ENCODE data around the gene RTN3. TPM values are rescaled to one million over a fixed set of nuclear protein-coding genes. Genes with fewer than 3 reads are reported as not detected.

RTN3 gene
- polyA plus RNA-seq, 1 donor from 2014 or later = 283 TPM

DNA sequence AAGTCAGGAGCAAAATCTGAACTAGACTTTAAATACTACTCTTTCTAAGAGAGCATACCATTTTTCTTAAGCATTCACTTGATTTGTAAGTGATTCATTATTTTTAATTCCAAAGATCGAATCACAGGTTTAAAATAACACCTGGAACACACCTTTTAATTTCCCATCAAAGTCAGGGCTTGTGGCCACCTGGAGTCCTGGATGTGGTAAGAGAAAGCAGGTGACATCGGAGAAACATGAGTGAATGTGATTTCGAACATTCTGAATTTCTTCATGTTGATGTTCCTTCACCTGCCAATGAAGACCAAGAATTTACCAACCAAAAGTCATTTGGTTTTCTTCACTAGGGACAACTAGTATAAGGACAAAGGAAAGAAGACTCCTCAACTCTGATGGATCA is 38.1 kb upstream of the RTN3 start:
- Histone ChIP-seq H3K27ac (ENCODE audit: low read length) (no peak overlapping the region), H3K27me3 (ENCODE audit: insufficient read depth, low read depth, low read length) (no peaks in the 10 kb centered on the region), H3K9me2 (ENCODE audit: insufficient read depth, low read length) (no peaks in the 10 kb centered on the region), H3K9me3 (ENCODE audit: low read length) (no peaks in the 10 kb centered on the region), H3K9ac (ENCODE audit: low read length) (no peak overlapping the region), H3K79me2 (replicated peaks; ENCODE audit: insufficient read depth, low read length) (no peaks in the 10 kb centered on the region), H4K20me1 (ENCODE audit: insufficient read depth) (no peaks in the 10 kb centered on the region), H3K4me2 (ENCODE audit: low read length) (no peak overlapping the region), H3K4me3 (ENCODE audit: low read length) (no peak overlapping the region), H3F3A (ENCODE audit: insufficient read depth, low read length, poor library complexity, severe bottlenecking) (no peaks in the 10 kb centered on the region), H3K36me3 (ENCODE audit: insufficient read depth, low read length) (no peaks in the 10 kb centered on the region), H2AFZ (ENCODE audit: low read depth, low read length) (no peak overlapping the region)
- TF ChIP-seq, protein P1, sequence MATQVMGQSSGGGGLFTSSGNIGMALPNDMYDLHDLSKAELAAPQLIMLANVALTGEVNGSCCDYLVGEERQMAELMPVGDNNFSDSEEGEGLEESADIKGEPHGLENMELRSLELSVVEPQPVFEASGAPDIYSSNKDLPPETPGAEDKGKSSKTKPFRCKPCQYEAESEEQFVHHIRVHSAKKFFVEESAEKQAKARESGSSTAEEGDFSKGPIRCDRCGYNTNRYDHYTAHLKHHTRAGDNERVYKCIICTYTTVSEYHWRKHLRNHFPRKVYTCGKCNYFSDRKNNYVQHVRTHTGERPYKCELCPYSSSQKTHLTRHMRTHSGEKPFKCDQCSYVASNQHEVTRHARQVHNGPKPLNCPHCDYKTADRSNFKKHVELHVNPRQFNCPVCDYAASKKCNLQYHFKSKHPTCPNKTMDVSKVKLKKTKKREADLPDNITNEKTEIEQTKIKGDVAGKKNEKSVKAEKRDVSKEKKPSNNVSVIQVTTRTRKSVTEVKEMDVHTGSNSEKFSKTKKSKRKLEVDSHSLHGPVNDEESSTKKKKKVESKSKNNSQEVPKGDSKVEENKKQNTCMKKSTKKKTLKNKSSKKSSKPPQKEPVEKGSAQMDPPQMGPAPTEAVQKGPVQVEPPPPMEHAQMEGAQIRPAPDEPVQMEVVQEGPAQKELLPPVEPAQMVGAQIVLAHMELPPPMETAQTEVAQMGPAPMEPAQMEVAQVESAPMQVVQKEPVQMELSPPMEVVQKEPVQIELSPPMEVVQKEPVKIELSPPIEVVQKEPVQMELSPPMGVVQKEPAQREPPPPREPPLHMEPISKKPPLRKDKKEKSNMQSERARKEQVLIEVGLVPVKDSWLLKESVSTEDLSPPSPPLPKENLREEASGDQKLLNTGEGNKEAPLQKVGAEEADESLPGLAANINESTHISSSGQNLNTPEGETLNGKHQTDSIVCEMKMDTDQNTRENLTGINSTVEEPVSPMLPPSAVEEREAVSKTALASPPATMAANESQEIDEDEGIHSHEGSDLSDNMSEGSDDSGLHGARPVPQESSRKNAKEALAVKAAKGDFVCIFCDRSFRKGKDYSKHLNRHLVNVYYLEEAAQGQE (IDR thresholded peaks at IDR 0.05; ENCODE audit: borderline replicate concordance) = no peak
- no peak for TF ChIP-seq EP300 (conservative IDR thresholded peaks at IDR 0.05; ENCODE audit: poor library complexity, severe bottlenecking)
- TF ChIP-seq POLR2AphosphoS5 (IDR thresholded peaks at IDR 0.05) = no peak
- TF ChIP-seq TAF1 (IDR thresholded peaks at IDR 0.05; ENCODE audit: low read depth) = no peak
- TF ChIP-seq, protein P2, sequence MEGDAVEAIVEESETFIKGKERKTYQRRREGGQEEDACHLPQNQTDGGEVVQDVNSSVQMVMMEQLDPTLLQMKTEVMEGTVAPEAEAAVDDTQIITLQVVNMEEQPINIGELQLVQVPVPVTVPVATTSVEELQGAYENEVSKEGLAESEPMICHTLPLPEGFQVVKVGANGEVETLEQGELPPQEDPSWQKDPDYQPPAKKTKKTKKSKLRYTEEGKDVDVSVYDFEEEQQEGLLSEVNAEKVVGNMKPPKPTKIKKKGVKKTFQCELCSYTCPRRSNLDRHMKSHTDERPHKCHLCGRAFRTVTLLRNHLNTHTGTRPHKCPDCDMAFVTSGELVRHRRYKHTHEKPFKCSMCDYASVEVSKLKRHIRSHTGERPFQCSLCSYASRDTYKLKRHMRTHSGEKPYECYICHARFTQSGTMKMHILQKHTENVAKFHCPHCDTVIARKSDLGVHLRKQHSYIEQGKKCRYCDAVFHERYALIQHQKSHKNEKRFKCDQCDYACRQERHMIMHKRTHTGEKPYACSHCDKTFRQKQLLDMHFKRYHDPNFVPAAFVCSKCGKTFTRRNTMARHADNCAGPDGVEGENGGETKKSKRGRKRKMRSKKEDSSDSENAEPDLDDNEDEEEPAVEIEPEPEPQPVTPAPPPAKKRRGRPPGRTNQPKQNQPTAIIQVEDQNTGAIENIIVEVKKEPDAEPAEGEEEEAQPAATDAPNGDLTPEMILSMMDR (IDR thresholded peaks at IDR 0.05; ENCODE audit: poor library complexity, severe bottlenecking) = no peak
- no peak for TF ChIP-seq RAD21 (conservative IDR thresholded peaks at IDR 0.05)
- TF ChIP-seq MXI1 (conservative IDR thresholded peaks at IDR 0.05; ENCODE audit: poor library complexity, severe bottlenecking) = no peak
- no peak for TF ChIP-seq EZH2 (IDR thresholded peaks at IDR 0.05; ENCODE audit: borderline replicate concordance, insufficient read depth, low read length, poor library complexity, severe bottlenecking)
- TF ChIP-seq SMC3 (conservative IDR thresholded peaks at IDR 0.05; ENCODE audit: poor library complexity) = no peak

DNA sequence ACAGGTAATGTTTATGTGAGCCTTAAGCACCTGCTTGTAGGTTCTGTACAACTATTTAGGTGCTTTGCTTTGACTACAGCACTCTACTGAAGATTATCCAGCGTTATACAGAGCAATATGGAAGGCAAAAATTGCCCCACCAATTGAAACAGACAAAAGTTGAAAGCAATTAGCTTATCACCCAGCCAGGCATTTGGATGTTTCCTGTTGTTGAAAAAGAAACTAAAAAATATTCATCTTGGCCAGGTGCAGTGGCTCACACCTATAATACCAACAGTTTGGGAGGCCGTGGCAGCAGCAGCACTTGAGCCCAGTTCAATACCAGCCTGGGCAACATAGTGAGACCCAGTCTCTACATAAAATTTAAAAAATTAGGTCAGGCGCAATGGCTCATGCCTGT is 28.6 kb upstream of the RTN3 start:
- no peaks in the 10 kb centered on the region for H3K9me2 ChIP-seq (ENCODE audit: insufficient read depth, low read length)
- TF ChIP-seq EZH2 (IDR thresholded peaks at IDR 0.05; ENCODE audit: borderline replicate concordance, insufficient read depth, low read length, poor library complexity, severe bottlenecking) = no peak
- no peak for TF ChIP-seq EP300 (conservative IDR thresholded peaks at IDR 0.05; ENCODE audit: poor library complexity, severe bottlenecking)
- no peaks in the 10 kb centered on the region for H3K79me2 ChIP-seq (replicated peaks; ENCODE audit: insufficient read depth, low read length)

DNA sequence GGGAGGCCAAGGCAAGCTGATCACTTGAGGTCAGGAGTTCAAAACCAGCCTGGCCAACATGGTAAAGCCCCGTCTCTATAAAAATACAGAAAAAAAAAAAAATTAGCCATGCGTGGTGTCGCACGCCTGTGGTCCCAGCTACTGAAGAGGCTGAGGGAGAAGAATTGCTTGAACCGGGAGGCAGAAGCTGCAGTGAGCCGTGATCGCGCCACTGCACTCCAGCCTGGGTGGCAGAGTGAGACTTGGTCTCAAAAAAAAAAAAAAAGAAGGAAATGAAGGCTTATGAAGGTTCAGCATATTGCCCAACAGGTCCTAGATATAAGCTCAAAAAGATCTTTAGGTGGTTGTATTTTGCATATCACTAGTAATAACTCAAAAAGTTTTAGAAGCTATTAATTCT is 20.3 kb upstream of the RTN3 start:
- H3K9me2 ChIP-seq (ENCODE audit: insufficient read depth, low read length) = no peaks in the 10 kb centered on the region
- TF ChIP-seq EP300 (conservative IDR thresholded peaks at IDR 0.05; ENCODE audit: poor library complexity, severe bottlenecking) (no peak), SMC3 (conservative IDR thresholded peaks at IDR 0.05; ENCODE audit: poor library complexity) (no peak), RAD21 (conservative IDR thresholded peaks at IDR 0.05) (no peak), TAF1 (IDR thresholded peaks at IDR 0.05; ENCODE audit: low read depth) (no peak), EZH2 (IDR thresholded peaks at IDR 0.05; ENCODE audit: borderline replicate concordance, insufficient read depth, low read length, poor library complexity, severe bottlenecking) (no peak), MXI1 (conservative IDR thresholded peaks at IDR 0.05; ENCODE audit: poor library complexity, severe bottlenecking) (no peak), POLR2AphosphoS5 (IDR thresholded peaks at IDR 0.05) (no peak)
- TF ChIP-seq, protein P1 (IDR thresholded peaks at IDR 0.05; ENCODE audit: borderline replicate concordance) = no peak
- TF ChIP-seq, protein P2 (IDR thresholded peaks at IDR 0.05; ENCODE audit: poor library complexity, severe bottlenecking) = no peak
- H3K79me2 ChIP-seq (replicated peaks; ENCODE audit: insufficient read depth, low read length) = no peaks in the 10 kb centered on the region
- no peak overlapping the region for H2AFZ ChIP-seq (ENCODE audit: low read depth, low read length)
- no peaks in the 10 kb centered on the region for H4K20me1 ChIP-seq (ENCODE audit: insufficient read depth)
- H3K27ac ChIP-seq (ENCODE audit: low read length) = no peak overlapping the region
- H3K9ac ChIP-seq (ENCODE audit: low read length) = no peak overlapping the region
- no peaks in the 10 kb centered on the region for H3F3A ChIP-seq (ENCODE audit: insufficient read depth, low read length, poor library complexity, severe bottlenecking)
- H3K4me2 ChIP-seq (ENCODE audit: low read length) = no peak overlapping the region
- H3K4me3 ChIP-seq (ENCODE audit: low read length) = no peak overlapping the region
- no peaks in the 10 kb centered on the region for H3K36me3 ChIP-seq (ENCODE audit: insufficient read depth, low read length)
- no peaks in the 10 kb centered on the region for H3K9me3 ChIP-seq (ENCODE audit: low read length)
- H3K27me3 ChIP-seq (ENCODE audit: insufficient read depth, low read depth, low read length) = no peaks in the 10 kb centered on the region

More for the DNA sequence above, 28.6 kb upstream of the RTN3 start:
- Histone ChIP-seq H2AFZ (ENCODE audit: low read depth, low read length) (no peak overlapping the region), H3K27ac (ENCODE audit: low read length) (no peak overlapping the region), H3K9me3 (ENCODE audit: low read length) (no peaks in the 10 kb centered on the region), H3K4me3 (ENCODE audit: low read length) (no peak overlapping the region), H3K9ac (ENCODE audit: low read length) (no peak overlapping the region), H4K20me1 (ENCODE audit: insufficient read depth) (no peaks in the 10 kb centered on the region), H3F3A (ENCODE audit: insufficient read depth, low read length, poor library complexity, severe bottlenecking) (no peaks in the 10 kb centered on the region), H3K27me3 (ENCODE audit: insufficient read depth, low read depth, low read length) (no peaks in the 10 kb centered on the region), H3K4me2 (ENCODE audit: low read length) (no peak overlapping the region), H3K36me3 (ENCODE audit: insufficient read depth, low read length) (no peaks in the 10 kb centered on the region)

All from neural cell (in vitro differentiated cells).